Left ventricle myocardium inferior (tissue), 1 donor: Measurements from ENCODE around the gene KCNJ6. TPM values are rescaled to one million over a fixed set of nuclear protein-coding genes. Genes with fewer than 3 reads are reported as not detected.

ENCODE experiments used
- DNase-seq: peaks from one replicate; pipeline ENCODE4 v3.0.0-alpha.2; 2020
- H3K27ac ChIP-seq: fragments of 200-600 bp; replicated peaks from 2 replicates; pipeline ENCODE4 v1.8.0; 2021
- H3K27me3 ChIP-seq: fragments of 200-600 bp; 2 replicates; pipeline ENCODE4 v1.8.0; 2021; ENCODE audit warnings: low read depth
- H3K36me3 ChIP-seq: fragments of 200-600 bp; 2 replicates; pipeline ENCODE4 v1.8.0; 2021
- H3K4me1 ChIP-seq: fragments of 200-600 bp; 2 replicates; pipeline ENCODE4 v1.8.0; 2021
- H3K4me3 ChIP-seq: fragments of 200-600 bp; 2 replicates; pipeline ENCODE4 v1.8.0; 2021; ENCODE audit warnings: mild to moderate bottlenecking, moderate library complexity
- H3K9me3 ChIP-seq: fragments of 200-600 bp; replicated peaks from 2 replicates; pipeline ENCODE4 v1.8.0; 2021
- CTCF ChIP-seq: fragments of 200-600 bp; IDR thresholded peaks from 2 replicates; pipeline ENCODE4 v1.8.0; 2021; ENCODE audit warnings: antibody characterized with exemption, mild to moderate bottlenecking, borderline replicate concordance
- intact Hi-C: fragments of 100-400 bp; cut with micrococcal nuclease; formaldehyde crosslinking; loops from one replicate; pipeline ENCODE4 v1.11.0; 2022
- total RNA-seq: library from RNA; stranded (reverse); fragmentation: NEBNext Ultra II Directional; extraction: Animal tissue kit (Norgen Biotek cat#: 25700); gene quantifications from one replicate; pipeline ENCODE4 v1.2.1, GENCODE V29; 2021
- donor health status: DM: no; HTN: yes; CAD: no; lungs with severe emphysema.

The KCNJ6 gene
- total RNA-seq, 1 donor from 2014 or later, result not detected

GRCh38 chr21:37896788-37897187 is 19.5 kb downstream of the KCNJ6 start:
- Histone ChIP-seq H3K27ac (no peak overlapping the region), H3K4me3 (no peak overlapping the region), H3K27me3 (peaks cover 69% of the 10 kb centered on the region), H3K4me1 (no peaks in the 10 kb centered on the region), H3K9me3 (no peaks in the 10 kb centered on the region), H3K36me3 (no peaks in the 10 kb centered on the region)
- TF ChIP-seq CTCF, result no peak
- no peak for DNase-seq
- intact Hi-C loops, result no loop called here

- H3K27me3 ChIP-seq, result peaks cover 73% of the 10 kb centered on the region
- no peak for DNase-seq
- TF ChIP-seq CTCF, result no peak
- H3K36me3 ChIP-seq, result no peaks in the 10 kb centered on the region
- no peaks in the 10 kb centered on the region for H3K4me1 ChIP-seq
- intact Hi-C loops, result no loop called here
- H3K4me3 ChIP-seq, result no peak overlapping the region
- no peaks in the 10 kb centered on the region for H3K9me3 ChIP-seq
- H3K27ac ChIP-seq, result no peak overlapping the region
Observed at GRCh38 chr21:37891972-37892371, 24.3 kb downstream of the KCNJ6 start.

GRCh38 chr21:37888659-37889058 is 27.6 kb downstream of the KCNJ6 start:
- DNase-seq, result no peak
- intact Hi-C loops, result no loop called here
- peaks cover 53% of the 10 kb centered on the region for H3K27me3 ChIP-seq
- no peaks in the 10 kb centered on the region for H3K4me1 ChIP-seq
- H3K9me3 ChIP-seq, result peaks cover 5% of the 10 kb centered on the region
- H3K36me3 ChIP-seq, result no peaks in the 10 kb centered on the region
- H3K27ac ChIP-seq, result no peak overlapping the region
- no peak overlapping the region for H3K4me3 ChIP-seq
- no peak for TF ChIP-seq CTCF

- H3K4me3 ChIP-seq, result no peak overlapping the region
- DNase-seq, result no peak
- H3K4me1 ChIP-seq, result no peaks in the 10 kb centered on the region
- H3K9me3 ChIP-seq, result peaks cover 5% of the 10 kb centered on the region
- H3K27me3 ChIP-seq, result peaks cover 42% of the 10 kb centered on the region
- no peak overlapping the region for H3K27ac ChIP-seq
- no peaks in the 10 kb centered on the region for H3K36me3 ChIP-seq
- TF ChIP-seq CTCF, result no peak
- intact Hi-C loops, result no loop called here
Observed at GRCh38 chr21:37886726-37887299, 29.4 kb downstream of the KCNJ6 start.

- Histone ChIP-seq H3K36me3 (no peaks in the 10 kb centered on the region), H3K4me1 (no peaks in the 10 kb centered on the region), H3K4me3 (no peak overlapping the region), H3K9me3 (peaks cover 5% of the 10 kb centered on the region), H3K27ac (no peak overlapping the region), H3K27me3 (peaks cover 42% of the 10 kb centered on the region)
- no peak for DNase-seq
- intact Hi-C loops, result no loop called here
- no peak for TF ChIP-seq CTCF
Observed at GRCh38 chr21:37886120-37886519, 30.1 kb downstream of the KCNJ6 start.
